HEK293T (cell line): Measurements from ENCODE around the gene LACTBL1.

Experiments used
- ARNT ChIP-seq: fragments of 450-650 bp; IDR thresholded peaks from 2 replicates; pipeline ENCODE4 v1.6.1; 2017; ENCODE audit warnings: mild to moderate bottlenecking
- BHLHE40 ChIP-seq: fragments of 450-650 bp; IDR thresholded peaks from 2 replicates; pipeline ENCODE4 v1.6.1; 2016; ENCODE audit warnings: mild to moderate bottlenecking, moderate library complexity, borderline replicate concordance
- FOXM1 ChIP-seq: fragments of 450-650 bp; IDR thresholded peaks from 2 replicates; pipeline ENCODE4 v1.6.1; 2017; ENCODE audit warnings: mild to moderate bottlenecking, borderline replicate concordance
- L3MBTL2 ChIP-seq: fragments of 450-650 bp; conservative IDR thresholded peaks from 2 replicates; pipeline ENCODE4 v1.6.1; 2016; ENCODE audit warnings: mild to moderate bottlenecking
- NFRKB ChIP-seq: fragments of 450-650 bp; IDR thresholded peaks from 2 replicates; pipeline ENCODE4 v1.6.1; 2016; ENCODE audit warnings: mild to moderate bottlenecking, moderate library complexity
- SP1 ChIP-seq: fragments of 450-650 bp; IDR thresholded peaks from 2 replicates; pipeline ENCODE4 v1.6.1; 2017
- SUZ12 ChIP-seq: fragments of 450-650 bp; IDR thresholded peaks from 2 replicates; pipeline ENCODE4 v1.6.1; 2016; ENCODE audit warnings: mild to moderate bottlenecking
- TARDBP ChIP-seq: fragments of 450-650 bp; IDR thresholded peaks from 2 replicates; pipeline ENCODE4 v1.6.1; 2016
- ZNF384 ChIP-seq: fragments of 450-650 bp; IDR thresholded peaks from 2 replicates; pipeline ENCODE4 v1.6.1; 2016

DNA sequence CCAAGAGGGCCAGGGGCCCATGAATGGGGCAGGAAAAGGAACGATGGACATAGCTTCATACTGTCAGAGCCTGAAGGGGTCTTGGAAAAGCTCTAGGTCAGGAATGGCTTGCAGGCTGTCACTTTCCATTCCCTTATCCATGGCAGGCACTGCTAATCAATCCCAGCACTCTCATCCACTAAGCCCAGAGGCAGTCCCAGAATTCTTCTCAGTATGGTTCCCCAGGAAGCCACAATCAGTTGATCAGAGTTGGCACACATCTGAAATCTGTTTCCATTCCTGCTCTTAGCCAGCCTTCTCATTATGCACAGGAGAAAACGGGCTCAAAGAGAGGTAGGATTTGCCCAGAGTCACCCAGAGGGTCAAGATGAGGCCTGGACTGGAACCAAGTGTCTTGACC lies 65.7 kb downstream of the LACTBL1 start:
- no peak for TF ChIP-seq SP1
- TF ChIP-seq TARDBP: no peak
- no peak for TF ChIP-seq ZNF384
- no peak for TF ChIP-seq NFRKB
- no peak for TF ChIP-seq BHLHE40
- no peak for TF ChIP-seq SUZ12
- no peak for TF ChIP-seq L3MBTL2
- no peak for TF ChIP-seq FOXM1
- TF ChIP-seq ARNT: no peak
